Motor neuron (in vitro differentiated cells): ENCODE measurements around the gene IL13RA1. TPM values are rescaled to one million over a fixed set of nuclear protein-coding genes. Genes with fewer than 3 reads are reported as not detected.
"Not testable (repeated sequence)": the region's sequence is repeated elsewhere in the genome, so short reads cannot be mapped to it uniquely, and the experiment has no call there.

Experiments
- ATAC-seq, 8 experiments: fragments of 200-7000 bp; cut with Tn5 transposase; replicated peaks in 6 of 8; 2 replicates each; pipeline ENCODE4 v1.8.0; 2021; ENCODE audit warnings: mild to moderate bottlenecking in 8 of 8, moderate library complexity in 8 of 8
- H3K27ac ChIP-seq, 2 donors: fragments of 250-450 bp; sonication (Bioruptor Pico); 2 replicates each; pipeline ENCODE4 v1.9.0; 2021; ENCODE audit warnings: antibody characterized with exemption in 2 of 2, mild to moderate bottlenecking in 2 of 2, moderate library complexity in 1 of 2
- H3K4me1 ChIP-seq, 2 donors: fragments of 250-450 bp; sonication (Bioruptor Pico); replicated peaks in 1 of 2; 2 replicates each; pipeline ENCODE4 v1.6.1; 2021; ENCODE audit warnings: antibody characterized with exemption in 2 of 2, mild to moderate bottlenecking in 2 of 2, moderate library complexity in 1 of 2
- H3K4me3 ChIP-seq, 5 donors: fragments of 250-450 bp; sonication (Bioruptor Pico); 2 replicates each; pipeline ENCODE4 v1.9.0; 2021; ENCODE audit warnings: antibody characterized with exemption in 5 of 5, mild to moderate bottlenecking in 5 of 5, moderate library complexity in 4 of 5
- WGBS, 10 experiments: fragments of 450-650 bp; shearing (Covaris generic); methylation state at CpG; one replicate each; pipeline ENCODE4 v1.0.0; 2022; 5-methylcytosine and 5-hydroxymethylcytosine counted together
- in situ Hi-C, 9 experiments: fragments of 400-800 bp; cut with MboI; loops; one replicate each; pipeline ENCODE4 v1.15.0; 2021; ENCODE audit warnings: low sequenced_read_pairs in 9 of 9, low pct_unique_long_range_greater_than_20kb in 2 of 9; ENCODE audit not compliant: unreplicated experiment in 9 of 9
- total RNA-seq, 8 experiments: library from RNA; unstranded; fragments of 300-600 nt; gene quantifications; 2 replicates each; pipeline versions ENCODE4 v1.2.3 to v1.2.4, GENCODE V29; 2022

Gene IL13RA1
- total RNA-seq, 8 experiments from 2014 or later, result 0.92 to 38.6 (median 9.4) TPM

DNA sequence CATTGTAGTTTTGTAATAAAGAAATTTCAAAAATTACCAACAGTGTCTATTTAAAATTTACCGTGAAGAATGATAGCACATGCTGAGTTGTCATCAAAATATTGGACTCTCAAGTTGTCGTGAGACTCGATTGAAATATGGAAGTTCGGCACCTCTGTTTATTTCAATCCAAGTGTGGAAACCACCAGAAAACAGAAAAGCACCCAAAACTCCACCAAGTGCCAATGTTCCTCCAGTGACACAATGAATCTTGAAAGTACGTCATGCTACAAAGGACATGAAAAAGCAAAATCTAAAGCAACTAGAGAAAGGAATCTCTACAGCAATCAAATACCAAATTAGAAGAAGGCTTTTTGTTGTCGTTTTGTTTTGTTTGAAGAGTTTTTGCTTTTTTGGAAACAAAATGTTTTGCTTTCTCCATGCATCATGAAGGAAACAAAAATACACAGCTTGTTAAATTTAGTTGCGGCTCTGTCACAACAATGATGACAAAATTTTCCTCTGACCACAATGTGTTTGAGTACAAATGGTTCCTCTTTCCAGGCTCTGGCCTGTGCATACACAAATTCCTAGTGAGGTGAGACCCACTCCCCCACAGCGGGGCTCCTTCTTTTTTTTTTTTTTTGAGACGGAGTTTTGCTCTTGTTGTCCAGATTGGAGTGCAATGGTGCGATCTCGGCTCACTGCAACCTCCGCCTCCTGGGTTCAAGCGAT lies 9.6 kb upstream of the IL13RA1 start:
- ATAC-seq, result no peak

DNA sequence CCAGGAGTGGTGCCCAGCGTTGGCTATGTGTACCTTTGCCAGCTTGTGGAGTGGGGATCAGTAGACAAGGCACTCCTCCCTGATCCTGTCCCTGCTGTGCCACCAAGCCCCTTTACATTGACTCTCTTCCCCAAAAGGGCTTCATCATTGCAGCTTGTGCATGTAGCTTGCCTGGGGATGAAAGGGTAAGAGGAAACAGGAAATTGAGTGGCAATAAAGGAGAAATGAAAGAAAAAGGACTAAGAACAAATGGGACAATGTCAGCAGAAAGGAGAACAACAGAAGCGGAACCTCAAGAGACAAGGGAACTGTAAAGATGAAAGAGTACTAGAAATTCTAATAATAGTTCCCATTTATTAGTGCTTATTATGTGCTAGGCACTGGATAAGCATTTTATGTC lies 8.7 kb upstream of the IL13RA1 start:
- no peaks in the 10 kb centered on the region for H3K4me1 ChIP-seq
- in situ Hi-C loops, result no loop called here
- 67 to 100% (median 78%) methylated on average over 1 of the region's 2 CpGs; no CpG with 5 or more reads in 3 of the 10 experiments for WGBS, 10 experiments
- no peak overlapping the region for H3K4me3 ChIP-seq
- ATAC-seq, result no peak
- H3K27ac ChIP-seq, result no peak overlapping the region

More for the DNA sequence above, 9.6 kb upstream of the IL13RA1 start:
- in situ Hi-C loops, result no loop called here
- H3K4me3 ChIP-seq, result no peak overlapping the region
- H3K4me1 ChIP-seq, result no peaks in the 10 kb centered on the region
- H3K27ac ChIP-seq, result no peak overlapping the region
- WGBS, 10 experiments, result 40 to 100% (median 82%) methylated on average over 1 to 6 of the region's 13 CpGs; no CpG with 5 or more reads in 2 of the 10 experiments

DNA sequence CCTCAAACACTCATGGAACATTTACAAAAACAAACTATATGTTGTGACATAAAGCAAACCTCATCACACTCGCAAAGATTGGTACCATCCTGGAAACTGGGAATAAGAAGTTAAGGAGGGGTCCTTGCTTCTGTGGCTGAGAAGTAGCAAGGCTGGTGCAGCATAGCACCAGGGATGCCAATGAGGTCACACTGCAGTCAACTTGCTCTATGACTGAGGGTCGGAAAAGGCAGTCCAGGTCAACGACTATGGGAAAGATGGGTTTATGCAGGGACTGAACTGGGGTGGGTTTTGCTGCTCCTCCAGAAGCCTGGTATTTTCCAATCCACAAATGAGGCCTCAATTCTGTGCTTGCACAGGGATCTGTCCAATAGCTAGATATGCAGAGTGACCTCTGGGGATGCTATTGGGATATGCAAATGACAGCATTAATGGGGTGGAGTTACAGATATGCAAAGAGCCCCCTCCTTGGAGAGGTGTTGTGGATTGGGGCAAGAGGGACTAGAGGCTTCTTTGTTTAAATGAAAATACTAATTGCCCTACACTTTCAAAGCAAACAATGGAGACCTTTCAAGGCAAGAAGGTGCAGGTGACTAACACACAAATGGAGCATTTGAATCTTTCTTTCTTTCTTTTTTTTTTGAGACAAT lies 7.2 kb upstream of the IL13RA1 start:
- Histone ChIP-seq H3K4me1 (no peaks in the 10 kb centered on the region), H3K4me3 (no peak overlapping the region), H3K27ac (no peak overlapping the region)
- in situ Hi-C loops, result no loop called here
- peak in 1 of 8 experiments; percentile 33 for ATAC-seq
- WGBS, 10 experiments, result 29 to 100% (median 100%) methylated on average over 1 to 3 of the region's 3 CpGs; no CpG with 5 or more reads in 6 of the 10 experiments

DNA sequence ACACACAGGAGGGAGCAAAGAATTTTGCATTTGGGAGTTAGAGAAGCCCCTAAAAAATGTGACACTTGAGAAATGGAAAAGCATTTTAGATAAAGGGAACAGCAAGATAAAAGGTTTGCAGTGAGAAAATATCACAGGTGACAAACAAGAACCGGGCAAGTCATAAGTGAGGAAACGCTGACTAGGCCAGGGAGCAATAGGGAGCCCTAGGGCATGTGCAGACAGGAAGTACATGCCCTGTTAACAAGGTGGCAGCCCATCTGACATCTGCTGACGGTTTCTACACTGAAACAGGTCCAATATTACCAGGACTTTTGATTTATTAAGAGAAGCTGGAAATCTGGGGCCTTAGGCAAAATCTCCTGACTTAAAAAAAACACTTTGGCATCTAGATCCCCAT lies 4.0 kb upstream of the IL13RA1 start:
- WGBS, 10 experiments, result 31 to 100% (median 43%) methylated on average over 1 to 3 of the region's 3 CpGs; no CpG with 5 or more reads in 5 of the 10 experiments
- in situ Hi-C loops, result no loop called here
- ATAC-seq, result no peak
- no peaks in the 10 kb centered on the region for H3K4me1 ChIP-seq
- H3K4me3 ChIP-seq, result no peak overlapping the region
- H3K27ac ChIP-seq, result no peak overlapping the region

DNA sequence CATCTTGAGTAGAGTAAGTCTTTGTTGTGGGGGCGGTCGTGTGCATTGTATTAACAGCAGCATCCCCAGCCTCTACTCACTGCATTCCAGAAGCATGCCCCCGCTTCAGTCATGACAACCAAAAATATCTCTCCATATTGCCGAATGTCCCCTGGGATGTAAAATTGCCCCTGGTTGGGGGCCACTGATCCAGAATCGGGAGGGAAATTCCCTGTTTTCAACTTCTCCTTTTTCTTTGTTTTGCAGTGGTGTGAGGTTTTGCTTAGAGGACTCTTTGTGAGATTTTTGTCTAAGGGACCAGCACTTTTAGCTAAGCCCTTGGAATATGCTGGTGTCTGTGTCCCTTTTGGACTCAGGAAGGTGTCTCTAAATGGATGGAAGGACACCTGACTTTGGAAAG lies 3.0 kb upstream of the IL13RA1 start:
- in situ Hi-C loops, result no loop called here
- Histone ChIP-seq H3K27ac (no peak overlapping the region), H3K4me3 (no peak overlapping the region), H3K4me1 (no peaks in the 10 kb centered on the region)
- no peak for ATAC-seq
- WGBS, 10 experiments, result 40 to 61% (median 43%) methylated on average over 1 to 4 of the region's 5 CpGs; no CpG with 5 or more reads in 7 of the 10 experiments

DNA sequence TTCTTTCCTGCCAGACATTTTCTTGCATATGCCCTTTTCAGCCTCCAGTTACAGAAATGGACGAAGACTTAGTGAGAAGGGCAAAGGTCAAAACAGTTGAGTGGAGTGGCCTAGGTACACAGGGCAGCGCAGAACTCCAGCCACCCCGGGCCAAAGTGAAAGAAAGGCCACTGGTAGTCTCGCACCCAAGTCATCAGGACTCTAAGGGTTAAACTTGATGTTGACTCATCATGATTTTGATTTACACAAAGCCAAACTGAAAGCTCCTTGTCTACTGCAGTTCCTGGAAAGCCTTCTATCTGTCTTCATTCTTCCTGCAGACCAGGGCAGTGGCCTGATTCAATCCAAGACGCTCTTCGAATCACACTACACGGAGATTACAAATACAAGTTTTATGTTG lies 2.6 kb upstream of the IL13RA1 start:
- ATAC-seq, result peak in 1 of 8 experiments; percentile 2
- no peaks in the 10 kb centered on the region for H3K4me1 ChIP-seq
- 27 to 80% (median 54%) methylated on average over 1 to 6 of the region's 7 CpGs; no CpG with 5 or more reads in 6 of the 10 experiments for whole genome bisulfite sequencing, 10 experiments
- in situ Hi-C loops, result no loop called here
- no peak overlapping the region for H3K27ac ChIP-seq
- H3K4me3 ChIP-seq, result no peak overlapping the region

DNA sequence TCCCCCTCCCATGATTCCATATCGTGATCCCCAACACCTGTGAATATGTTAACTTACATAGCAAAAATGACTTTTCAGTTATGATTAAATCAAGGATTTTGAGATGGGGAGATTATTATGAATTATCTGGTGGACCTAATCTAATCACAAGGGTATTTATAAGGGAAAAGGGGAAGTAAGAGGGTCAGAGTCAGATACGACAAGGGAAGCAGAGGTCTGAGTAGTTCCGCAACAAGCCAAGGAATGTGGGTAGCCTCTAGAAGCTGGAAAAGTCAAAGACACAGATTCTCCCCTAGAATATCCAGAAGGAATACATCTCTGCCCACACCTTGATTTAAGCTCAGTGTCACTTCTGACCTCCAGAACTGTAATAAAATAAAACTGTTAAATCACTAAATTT lies 1.0 kb upstream of the IL13RA1 start:
- WGBS, 10 experiments, result 60 to 100% (median 83%) methylated on average over 1 to 2 of the region's 3 CpGs; no CpG with 5 or more reads in 5 of the 10 experiments
- Histone ChIP-seq H3K4me1 (no peaks in the 10 kb centered on the region), H3K27ac (no peak overlapping the region), H3K4me3 (no peak overlapping the region)
- no peak for ATAC-seq
- in situ Hi-C loops, result no loop called here

DNA sequence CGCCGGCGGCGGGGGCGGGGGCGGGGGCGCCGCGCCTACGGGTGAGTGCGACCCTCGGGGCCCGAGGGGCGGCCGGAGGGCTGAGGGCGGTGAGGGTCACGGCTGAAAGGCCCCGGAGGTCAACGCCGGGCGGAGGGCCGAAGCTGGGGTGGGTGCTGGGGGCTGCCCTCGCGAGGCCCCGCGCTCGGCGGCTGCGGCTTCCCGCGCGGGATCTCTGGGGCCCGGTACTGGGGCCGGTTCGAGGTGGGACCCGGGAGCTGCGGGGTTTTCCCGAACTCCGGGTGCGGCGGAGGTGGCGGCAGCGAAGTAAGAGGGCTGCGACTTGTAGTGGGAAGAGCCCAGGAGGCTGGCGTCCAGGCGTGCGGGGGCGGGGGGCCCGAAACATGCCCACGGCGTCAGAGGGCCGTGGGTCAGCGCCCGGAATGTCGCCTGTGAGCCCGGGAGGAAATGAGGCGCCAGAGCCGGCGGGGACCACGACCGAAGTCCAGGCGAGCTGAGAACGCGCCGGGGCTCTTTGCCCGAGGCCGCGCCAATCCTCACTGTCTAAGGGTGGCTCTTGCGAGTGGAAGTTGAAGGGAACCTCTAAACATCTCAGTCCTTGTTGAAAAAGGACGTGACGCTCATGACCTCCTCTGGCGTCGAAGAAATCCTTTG lies 407 bp downstream of the IL13RA1 start:
- in situ Hi-C loops, result no loop called here
- H3K4me1 ChIP-seq, result no peaks in the 10 kb centered on the region
- H3K4me3 ChIP-seq, result peak overlapping the region; percentile 30 to 52 (median 46)
- peak; percentile 20 to 54 (median 42) for ATAC-seq
- no peak overlapping the region for H3K27ac ChIP-seq
- 0% methylated on average over 1 of the region's 73 CpGs; no CpG with 5 or more reads in 8 of the 10 experiments for WGBS, 10 experiments

DNA sequence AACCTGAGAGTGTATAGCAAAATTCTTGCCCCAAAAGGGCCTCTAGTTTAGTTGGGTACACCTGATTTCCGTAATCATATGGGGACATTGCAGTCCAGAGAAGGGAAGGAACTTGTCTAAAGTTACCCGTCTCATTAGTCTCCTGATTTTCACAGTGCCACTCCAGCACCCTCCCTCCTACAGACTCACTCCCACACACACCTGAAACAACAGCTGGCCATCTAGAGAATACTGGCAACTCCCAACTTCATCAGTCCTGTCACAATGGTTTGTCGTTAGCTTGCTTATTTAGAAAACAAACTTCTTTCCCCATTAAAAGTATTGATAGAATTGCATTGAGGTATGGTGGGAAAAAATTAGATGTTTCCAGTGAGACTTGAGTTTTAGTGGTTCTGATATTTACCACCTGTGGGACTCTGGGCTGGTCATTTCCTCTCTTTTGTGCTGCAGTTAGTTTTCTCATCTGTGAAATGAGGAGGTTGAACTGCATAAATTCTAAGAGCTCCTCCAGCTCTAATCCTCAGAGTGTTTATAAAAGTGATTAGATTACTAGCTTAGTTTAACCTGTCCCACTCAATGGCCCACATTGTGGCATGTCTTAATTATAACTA lies 1.7 kb downstream of the IL13RA1 start:
- no CpG with 5 or more reads among the region's 3 CpGs for WGBS, 10 experiments
- H3K4me1 ChIP-seq, result no peaks in the 10 kb centered on the region
- no peak for ATAC-seq

DNA sequence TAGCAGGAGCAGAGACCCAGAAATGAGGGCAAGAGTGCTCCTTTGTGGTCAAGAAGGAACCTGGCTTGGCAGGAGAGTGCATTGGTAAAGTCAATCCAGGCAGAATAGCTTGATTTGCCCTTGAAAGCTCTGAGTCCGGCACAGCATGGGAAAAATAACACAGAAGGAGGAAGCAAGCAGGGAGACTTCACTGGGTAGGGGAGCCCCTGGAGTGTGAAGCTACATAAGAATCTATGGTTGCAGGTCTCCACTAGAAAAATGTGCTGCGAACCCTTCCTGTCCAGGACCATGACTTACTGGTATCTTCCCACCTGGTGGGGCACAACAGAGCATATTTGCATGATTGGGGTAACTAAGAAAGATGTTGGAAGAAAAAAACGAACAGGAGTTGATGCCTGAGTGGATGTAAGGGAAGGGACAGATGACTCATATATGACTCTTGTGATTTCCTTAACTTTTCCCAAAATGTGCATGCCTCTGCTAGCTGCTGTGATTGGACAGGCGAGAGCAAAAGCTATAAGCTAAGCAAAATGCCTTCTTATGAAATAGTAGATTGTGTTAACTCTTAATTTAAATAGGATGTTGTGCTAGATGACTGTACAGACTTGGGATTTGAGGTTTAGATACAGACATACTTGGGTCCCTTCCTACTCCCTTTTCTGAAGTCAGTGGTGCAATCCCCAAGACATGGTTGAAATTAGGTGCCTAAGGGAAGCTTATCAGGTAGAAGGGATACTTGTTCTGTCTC lies 3.3 kb downstream of the IL13RA1 start:
- no peaks in the 10 kb centered on the region for H3K4me1 ChIP-seq
- no peak overlapping the region for H3K4me3 ChIP-seq
- ATAC-seq, result no peak
- in situ Hi-C loops, result no loop called here
- WGBS, 10 experiments, result 0 to 20% methylated on average over 1 to 2 of the region's 4 CpGs; no CpG with 5 or more reads in 8 of the 10 experiments
- H3K27ac ChIP-seq, result no peak overlapping the region

More for the DNA sequence above, 1.7 kb downstream of the IL13RA1 start:
- in situ Hi-C loops, result no loop called here
- Histone ChIP-seq H3K27ac (no peak overlapping the region), H3K4me3 (no peak overlapping the region)

DNA sequence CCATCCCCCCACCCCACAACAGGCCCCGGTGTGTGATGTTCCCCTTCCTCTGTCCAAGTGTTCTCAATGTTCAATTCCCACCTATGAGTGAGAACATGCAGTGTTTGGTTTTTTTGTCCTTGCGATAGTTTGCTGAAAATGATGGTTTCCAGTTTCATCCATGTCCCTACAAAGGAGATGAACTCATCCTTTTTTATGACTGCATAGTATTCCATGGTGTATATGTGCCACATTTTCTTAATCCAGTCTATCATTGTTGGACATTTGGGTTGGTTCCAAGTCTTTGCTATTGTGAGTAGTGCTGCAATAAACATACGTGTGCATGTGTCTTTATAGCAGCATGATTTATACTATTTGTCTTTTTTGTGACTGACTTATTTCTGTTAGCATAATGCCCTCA lies 5.1 kb downstream of the IL13RA1 start:
- H3K4me1 ChIP-seq, in situ Hi-C loops, H3K27ac ChIP-seq, ATAC-seq, H3K4me3 ChIP-seq: not testable (repeated sequence)
- WGBS, 10 experiments, result 100% methylated on average over 1 of the region's 3 CpGs; no CpG with 5 or more reads in 9 of the 10 experiments

DNA sequence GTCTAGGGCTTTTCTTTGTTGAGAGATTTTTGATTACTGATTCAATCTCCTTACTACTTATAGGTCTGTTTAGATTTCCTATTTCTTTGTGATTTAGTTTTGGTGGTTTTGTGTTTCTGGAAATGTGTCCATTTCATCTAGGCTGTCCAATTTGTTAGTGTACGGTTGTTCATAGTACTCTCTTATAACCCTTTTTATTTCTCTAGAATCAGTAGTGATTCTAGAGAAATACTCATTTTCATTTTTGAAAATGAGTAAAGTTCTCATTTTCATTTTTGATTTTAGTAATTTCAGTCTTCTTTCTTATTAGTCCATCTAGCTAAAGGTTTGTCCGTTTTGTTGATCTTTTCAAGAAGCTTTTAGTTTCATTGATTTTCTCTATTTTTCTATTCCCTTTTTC lies 7.5 kb downstream of the IL13RA1 start:
- 60 to 100% (median 94%) methylated on average over 1 to 2 of the region's 2 CpGs for WGBS, 10 experiments
- H3K4me3 ChIP-seq, result no peak overlapping the region
- H3K4me1 ChIP-seq, result no peaks in the 10 kb centered on the region
- no peak overlapping the region for H3K27ac ChIP-seq
- ATAC-seq, result no peak
- in situ Hi-C loops, result no loop called here
